ENCODE results near the gene LRRC15.
A peak's percentile ranks its signal among the peaks of the same experiment; 100 is the strongest.

Gene LRRC15

DNA sequence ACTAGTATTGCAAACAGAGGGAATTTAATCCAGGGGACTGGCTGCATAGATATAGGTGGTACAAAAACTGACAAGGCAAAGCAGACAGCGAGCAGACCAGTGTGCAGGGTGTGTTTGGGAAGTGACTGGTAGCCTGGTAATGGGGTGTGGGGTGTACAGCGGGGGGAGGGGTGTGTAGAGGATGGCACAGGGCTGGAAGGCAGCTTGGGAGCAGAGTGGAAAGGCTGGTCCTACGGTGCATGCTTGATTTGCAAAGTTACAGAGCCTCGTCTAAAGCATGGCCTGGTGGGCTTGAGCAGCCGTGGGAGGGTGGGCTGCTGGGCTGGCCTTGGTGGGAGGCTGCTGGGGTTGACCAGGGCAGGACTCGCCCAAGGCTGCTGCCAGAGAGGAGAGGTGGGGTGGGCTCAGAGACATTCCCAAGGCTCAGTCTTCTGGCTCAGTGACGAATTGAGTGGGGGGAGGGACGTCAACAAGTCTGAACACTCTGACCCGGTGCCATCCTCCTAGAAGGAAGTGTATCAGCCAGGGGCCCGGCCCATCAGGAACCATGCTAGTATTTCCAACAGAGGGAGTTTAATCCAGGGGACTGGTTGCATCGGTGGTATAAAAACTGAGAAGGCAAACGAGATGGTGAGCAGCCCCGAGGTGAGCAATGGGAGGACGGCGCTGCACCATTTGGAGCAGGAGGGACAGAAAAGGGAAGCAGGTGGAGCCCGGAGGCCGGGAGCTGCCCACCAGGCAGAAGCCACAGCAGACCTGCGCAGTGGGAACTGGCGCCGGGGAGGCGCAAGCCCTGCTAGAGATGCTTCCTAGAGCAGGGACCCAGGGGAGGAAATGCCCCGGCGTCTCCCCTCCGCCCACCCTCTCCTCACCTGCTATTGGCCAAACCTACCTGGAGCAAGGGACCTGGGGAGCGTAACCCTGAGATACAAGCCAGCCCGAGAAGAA, 47.6 kb downstream of the LRRC15 start:
- no peak for TF ChIP-seq CTCF (IDR thresholded peaks at IDR 0.05; ENCODE audit: insufficient read depth, low read depth, low read length, missing control alignments)
- H3K4me3 ChIP-seq (ENCODE audit: low read length): peak overlapping the region; percentile 51
- DNase-seq (ENCODE audit: low read depth): peak; percentile 68

DNA sequence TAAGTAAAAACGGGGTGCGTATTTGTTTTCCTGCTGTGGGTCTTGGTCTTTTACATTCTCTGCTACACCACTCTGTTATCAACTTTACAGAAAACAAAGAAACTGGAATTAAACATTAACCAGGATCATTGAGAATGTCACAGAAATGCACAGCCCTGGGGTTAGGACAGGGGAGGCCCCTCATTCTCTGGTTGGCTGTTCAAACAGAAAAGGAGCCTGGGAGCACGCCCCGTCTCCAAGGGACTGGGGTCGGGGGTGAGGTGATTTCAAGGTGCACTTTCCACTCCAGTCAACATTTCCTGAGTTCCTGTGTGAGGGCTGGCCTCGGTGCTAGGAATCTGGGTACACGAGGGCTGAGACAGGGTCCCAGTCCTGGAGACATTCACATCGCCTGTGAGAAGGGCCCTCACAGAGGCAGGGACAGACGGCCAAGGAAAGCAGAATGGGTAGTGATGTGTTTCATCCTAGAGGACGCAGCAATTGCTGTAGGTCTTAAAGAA, 48.7 kb downstream of the LRRC15 start:
- TF ChIP-seq CTCF (IDR thresholded peaks at IDR 0.05; ENCODE audit: insufficient read depth, low read depth, low read length, missing control alignments): no peak
- no peak overlapping the region for H3K4me3 ChIP-seq (ENCODE audit: low read length)
- DNase-seq (ENCODE audit: low read depth): no peak

GRCh38 chr3:194320100-194320499, 49.4 kb downstream of the LRRC15 start:
- no peak for DNase-seq (ENCODE audit: low read depth)
- no peak for TF ChIP-seq CTCF (IDR thresholded peaks at IDR 0.05; ENCODE audit: insufficient read depth, low read depth, low read length, missing control alignments)
- no peak overlapping the region for H3K4me3 ChIP-seq (ENCODE audit: low read length)

DNA sequence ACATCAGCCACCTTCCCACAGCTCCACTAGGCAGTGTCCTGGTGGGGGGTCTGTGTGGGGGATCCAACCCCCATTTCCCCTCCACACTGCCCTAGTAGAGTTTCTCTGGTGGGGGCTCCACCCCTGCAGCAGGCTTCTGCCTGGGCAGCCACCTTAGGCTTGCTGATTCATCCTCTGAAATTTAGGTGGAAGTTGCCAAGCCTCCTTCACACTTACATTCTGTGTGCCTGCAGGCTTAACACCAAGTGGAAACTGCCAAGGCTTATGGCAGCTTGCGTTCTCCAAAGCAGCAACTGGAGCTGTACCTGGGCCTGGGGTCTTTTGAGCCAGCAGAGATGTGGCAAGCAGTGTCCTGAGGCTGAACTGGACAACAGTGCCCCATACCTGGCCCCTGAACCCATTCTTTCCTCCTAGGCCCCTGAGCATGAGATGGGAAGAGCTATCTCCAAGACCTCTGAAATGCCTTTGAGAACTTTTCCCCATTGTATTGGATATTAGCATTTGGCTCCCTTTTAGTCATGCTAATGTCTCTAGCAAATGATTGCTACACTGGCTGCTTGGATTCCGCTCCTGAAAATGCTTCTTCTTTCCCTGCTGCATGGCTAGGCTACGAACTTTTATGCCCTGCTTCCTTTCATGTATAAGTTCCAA, 50.9 kb downstream of the LRRC15 start:
- DNase-seq (ENCODE audit: low read depth): peak; percentile 68

DNA sequence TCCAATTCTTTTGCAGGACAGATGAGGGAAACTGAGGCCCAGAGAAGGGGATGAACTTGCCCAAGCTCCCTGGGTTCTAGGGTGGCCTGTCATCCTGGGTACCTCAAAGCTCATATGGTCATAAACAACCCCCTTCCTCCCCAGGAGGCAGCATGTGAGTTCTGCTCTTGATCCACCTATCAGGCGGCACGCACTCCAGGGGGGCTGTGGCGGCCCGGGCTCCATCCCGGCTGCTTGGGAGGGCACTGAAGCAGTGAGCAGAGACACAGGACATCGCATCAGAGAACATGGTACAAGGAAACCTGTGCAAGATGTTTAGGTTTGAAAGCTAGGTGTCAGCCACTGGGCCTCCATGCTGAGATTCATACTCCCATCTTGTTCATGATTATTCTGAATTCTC, 52.6 kb downstream of the LRRC15 start:
- DNase-seq (ENCODE audit: low read depth): no peak
- H3K4me3 ChIP-seq (ENCODE audit: low read length): no peak overlapping the region
- TF ChIP-seq CTCF (IDR thresholded peaks at IDR 0.05; ENCODE audit: insufficient read depth, low read depth, low read length, missing control alignments): no peak

More for the DNA sequence above, 50.9 kb downstream of the LRRC15 start:
- TF ChIP-seq CTCF (IDR thresholded peaks at IDR 0.05; ENCODE audit: insufficient read depth, low read depth, low read length, missing control alignments): no peak
- H3K4me3 ChIP-seq (ENCODE audit: low read length): no peak overlapping the region

DNA sequence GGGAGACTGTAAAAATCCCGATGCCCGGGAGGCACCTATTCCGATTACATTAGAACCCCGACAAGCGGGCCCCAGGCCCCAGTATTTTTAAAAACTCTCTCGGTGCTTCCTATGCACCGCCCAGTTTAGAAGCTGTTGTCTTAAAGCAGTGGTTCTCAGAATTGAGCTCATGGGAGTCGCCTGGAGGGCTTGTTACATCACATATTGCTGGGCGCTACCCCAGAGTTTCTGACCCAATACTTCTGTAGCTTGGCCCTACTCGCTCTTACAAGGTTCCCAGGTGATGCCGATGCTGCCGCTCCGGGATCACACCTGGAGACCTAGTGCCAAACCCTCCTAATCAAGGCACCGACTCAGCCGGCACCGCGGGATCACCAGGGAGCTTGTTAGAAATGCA, 53.6 kb downstream of the LRRC15 start:
- peak; percentile 60 for DNase-seq (ENCODE audit: low read depth)
- peak overlapping the region; percentile 29 for H3K4me3 ChIP-seq (ENCODE audit: low read length)
- TF ChIP-seq CTCF (IDR thresholded peaks at IDR 0.05; ENCODE audit: insufficient read depth, low read depth, low read length, missing control alignments): no peak

All from epithelial cell of esophagus (primary cell).